ENCODE data around the gene JAGN1. TPM values are rescaled to one million over a fixed set of nuclear protein-coding genes. Genes with fewer than 3 reads are reported as not detected.
"Not testable (repeated sequence)": the region's sequence is repeated elsewhere in the genome, so short reads cannot be mapped to it uniquely, and the experiment has no call there.

The JAGN1 gene
- total RNA-seq, 1 experiment from 2014 or later: 56.5 TPM

DNA sequence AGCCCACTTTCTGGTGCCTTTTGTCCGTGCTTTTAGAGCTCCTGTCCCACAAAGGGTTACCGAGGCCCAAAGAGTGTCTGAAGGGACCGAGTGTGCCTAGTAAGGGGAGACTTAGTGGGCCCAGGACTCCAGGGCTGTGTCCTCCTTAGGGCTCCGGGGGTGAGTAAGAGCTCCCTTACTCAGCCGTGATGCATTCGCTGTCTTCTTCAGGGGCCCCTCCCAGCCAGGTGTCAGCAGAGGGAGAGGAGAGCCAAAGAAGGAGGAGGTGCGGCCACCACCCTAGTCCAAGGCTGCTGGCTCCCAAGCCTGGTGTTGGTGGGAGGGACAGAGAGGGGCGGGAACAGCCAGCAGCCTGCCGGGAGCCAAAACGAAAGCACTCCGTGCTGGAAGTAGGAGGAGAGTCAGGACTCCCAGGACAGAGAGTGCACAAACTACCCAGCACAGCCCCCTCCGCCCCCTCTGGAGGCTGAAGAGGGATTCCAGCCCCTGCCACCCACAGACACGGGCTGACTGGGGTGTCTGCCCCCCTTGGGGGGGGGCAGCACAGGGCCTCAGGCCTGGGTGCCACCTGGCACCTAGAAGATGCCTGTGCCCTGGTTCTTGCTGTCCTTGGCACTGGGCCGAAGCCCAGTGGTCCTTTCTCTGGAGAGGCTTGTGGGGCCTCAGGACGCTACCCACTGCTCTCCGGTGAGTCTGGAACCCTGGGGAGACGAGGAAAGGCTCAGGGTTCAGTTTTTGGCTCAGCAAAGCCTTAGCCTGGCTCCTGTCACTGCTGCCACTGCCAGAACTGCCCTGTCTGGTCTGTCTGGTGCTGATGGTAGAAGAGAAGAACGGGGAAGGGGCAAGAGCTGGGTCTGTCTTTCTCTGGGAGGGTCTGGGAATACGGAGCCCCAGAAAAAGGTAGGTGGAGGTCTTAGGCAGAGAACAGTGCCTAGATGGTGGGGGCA is 26.6 kb downstream of the JAGN1 start, which contains the start of gene IL17RC:
TSS of gene IL17RC (plus strand) at position 365 of the 947 bp plus-strand sequence. CDS start at position 583, 218 bp downstream.
- DNase-seq (ENCODE audit: low read depth): peak; percentile 88

DNA sequence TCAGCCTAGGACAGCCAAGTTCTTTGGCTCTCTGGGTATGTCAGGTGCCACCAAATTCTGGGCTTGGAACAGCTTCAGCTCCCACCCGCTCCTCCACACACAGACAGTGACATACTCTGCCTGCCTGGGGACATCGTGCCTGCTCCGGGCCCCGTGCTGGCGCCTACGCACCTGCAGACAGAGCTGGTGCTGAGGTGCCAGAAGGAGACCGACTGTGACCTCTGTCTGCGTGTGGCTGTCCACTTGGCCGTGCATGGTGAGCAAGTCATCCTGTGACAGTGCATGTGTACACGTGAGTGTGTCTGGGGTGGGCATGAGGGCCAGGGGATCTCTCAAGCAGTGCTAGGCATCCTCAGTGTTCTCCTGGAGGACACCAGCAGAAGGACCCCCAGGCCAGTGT is 27.4 kb downstream of the JAGN1 start:
- DNase-seq (ENCODE audit: low read depth): no peak

DNA sequence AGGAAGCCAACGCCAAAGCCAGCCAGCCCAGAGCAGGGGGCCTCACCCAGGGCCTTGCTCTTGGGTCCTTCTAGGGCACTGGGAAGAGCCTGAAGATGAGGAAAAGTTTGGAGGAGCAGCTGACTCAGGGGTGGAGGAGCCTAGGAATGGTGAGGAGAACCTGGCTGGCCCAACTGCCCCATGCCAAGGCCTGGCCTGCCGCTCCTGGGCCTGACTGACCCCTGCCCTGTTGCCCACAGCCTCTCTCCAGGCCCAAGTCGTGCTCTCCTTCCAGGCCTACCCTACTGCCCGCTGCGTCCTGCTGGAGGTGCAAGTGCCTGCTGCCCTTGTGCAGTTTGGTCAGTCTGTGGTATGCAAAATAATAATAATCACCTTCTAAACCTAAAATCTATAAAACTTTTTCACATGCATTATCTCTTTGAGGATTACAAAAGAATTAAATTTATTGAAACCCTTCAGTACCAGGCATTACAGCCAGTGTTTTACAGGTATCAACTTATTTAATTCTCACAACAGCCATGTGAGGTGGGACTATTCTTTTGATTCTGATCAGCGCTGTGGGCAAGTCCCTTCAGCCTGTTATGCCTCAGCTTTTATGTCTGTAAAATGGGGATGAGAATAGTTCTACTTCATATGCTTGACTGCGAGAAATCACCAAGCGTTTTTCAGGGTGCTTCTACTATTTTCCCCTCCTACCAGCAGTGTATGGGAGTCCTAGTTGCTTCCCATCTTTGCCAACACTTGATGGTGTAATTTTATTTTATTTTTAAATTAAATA is 28.0 kb downstream of the JAGN1 start:
- no peak for DNase-seq (ENCODE audit: low read depth)

- DNase-seq (ENCODE audit: low read depth): no peak
Observed at GRCh38 chr3:9928158-9928557, 37.7 kb downstream of the JAGN1 start.

DNA sequence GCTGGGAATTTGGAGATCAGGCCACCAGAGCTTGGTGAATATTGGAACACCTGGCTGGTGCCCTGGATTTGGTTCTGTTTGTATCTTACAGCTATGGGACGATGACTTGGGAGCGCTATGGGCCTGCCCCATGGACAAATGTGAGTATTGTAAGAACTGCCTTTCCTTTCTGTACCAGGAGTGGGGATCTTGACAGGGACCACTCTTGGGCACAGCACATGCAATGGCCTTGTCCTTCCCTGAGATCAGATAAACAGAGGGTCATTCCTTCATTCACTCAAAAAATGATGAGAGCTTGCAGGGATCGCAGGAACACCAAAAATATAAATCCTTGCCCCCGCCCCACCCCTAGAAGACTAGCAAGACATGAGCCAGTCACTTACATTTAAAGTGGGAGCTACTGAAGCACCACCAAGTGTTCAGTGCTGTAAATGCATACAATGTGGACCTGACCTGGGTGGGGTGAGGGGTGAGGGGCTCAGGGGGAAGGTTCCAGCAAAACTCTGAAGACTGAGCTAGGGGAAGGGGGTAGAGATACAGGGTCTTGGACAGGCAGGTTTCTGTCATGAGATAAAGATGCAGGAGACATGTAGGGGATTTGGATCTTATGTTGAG is 40.5 kb downstream of the JAGN1 start:
- DNase-seq (ENCODE audit: low read depth): no peak

DNA sequence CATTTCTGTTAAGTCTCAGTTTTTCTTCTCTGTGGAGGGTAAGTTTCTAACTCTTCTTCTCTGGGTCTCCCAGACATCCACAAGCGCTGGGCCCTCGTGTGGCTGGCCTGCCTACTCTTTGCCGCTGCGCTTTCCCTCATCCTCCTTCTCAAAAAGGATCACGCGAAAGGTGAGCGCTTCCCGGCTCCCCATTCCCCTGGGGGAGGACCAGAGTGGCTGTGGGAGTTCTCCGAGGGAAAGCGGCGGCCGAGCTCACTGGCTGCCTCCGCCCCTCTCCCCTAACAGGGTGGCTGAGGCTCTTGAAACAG is 42.1 kb downstream of the JAGN1 start:
- no peak for DNase-seq (ENCODE audit: low read depth)

GRCh38 chr3:9932843-9933560 is 42.6 kb downstream of the JAGN1 start:
- DNase-seq (ENCODE audit: low read depth): peak; percentile 65

DNA sequence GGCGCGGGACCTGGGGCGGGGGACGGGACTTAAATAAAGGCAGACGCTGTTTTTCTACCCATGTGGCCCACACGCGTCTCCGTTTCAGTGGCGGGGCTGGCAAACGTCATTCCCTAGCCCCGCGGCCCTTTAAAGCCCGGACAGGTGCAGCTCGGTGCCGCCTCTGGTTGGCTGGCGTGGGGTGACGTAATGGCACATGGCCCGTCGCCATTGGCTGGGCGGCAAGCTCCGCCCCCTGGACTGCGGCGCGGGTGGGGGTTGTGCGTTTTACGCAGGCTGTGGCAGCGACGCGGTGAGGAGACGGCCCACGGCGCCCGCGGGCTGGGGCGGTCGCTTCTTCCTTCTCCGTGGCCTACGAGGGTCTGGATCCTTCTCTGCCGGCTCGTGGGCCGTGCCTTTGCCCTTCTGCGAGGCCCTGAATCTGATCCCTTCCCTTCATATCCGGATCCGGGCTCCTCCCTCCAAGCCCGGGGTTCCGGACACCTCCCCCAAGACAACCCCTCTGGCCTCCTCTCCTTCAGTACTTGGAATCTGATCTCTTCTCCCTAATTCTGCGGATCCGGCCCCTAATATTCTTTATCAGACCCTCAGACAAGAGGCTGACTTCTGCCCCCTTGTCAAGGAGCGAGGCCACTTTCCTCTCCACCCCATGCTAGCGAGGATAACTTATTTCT is 43.3 kb downstream of the JAGN1 start, which contains the start of gene CRELD1:
TSS of gene CRELD1 (plus strand) at position 274 of the 674 bp plus-strand sequence. CDS start 605 bp downstream, outside the sequence.
- peak; percentile 84 for DNase-seq (ENCODE audit: low read depth)

- DNase-seq (ENCODE audit: low read depth): no peak
Observed at GRCh38 chr3:9934235-9934621, 43.8 kb downstream of the JAGN1 start.

- no peak for DNase-seq (ENCODE audit: low read depth)
Observed at GRCh38 chr3:9934993-9935392, 44.6 kb downstream of the JAGN1 start.

DNA sequence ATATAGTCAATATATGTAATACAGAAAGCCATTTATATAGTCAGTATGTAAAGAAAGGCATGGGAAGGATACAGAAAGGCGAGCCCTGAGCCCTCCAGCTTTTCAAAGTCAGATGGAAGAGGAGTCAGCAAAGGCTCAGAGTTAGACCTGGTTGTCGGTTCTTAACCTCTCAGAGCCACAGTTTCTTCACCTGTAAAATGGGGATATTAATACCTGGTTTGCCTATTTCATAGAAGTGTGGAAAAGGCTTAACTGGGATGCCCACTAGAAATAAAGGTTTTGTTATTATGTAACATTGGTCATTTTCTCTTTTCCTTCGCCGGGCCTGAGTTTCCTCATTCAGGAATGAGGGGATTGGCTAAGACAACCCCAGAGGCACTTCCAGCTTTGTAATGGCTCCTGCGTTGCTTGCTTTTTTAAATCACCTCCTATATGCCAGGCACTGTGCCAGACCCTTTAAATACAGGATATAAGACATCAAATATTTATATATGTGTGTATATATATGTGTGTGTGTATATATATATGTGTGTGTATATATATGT is 45.6 kb downstream of the JAGN1 start:
- DNase-seq (ENCODE audit: low read depth): no peak

GRCh38 chr3:9937486-9938238 is 47.3 kb downstream of the JAGN1 start:
- no peak for DNase-seq (ENCODE audit: low read depth)

DNA sequence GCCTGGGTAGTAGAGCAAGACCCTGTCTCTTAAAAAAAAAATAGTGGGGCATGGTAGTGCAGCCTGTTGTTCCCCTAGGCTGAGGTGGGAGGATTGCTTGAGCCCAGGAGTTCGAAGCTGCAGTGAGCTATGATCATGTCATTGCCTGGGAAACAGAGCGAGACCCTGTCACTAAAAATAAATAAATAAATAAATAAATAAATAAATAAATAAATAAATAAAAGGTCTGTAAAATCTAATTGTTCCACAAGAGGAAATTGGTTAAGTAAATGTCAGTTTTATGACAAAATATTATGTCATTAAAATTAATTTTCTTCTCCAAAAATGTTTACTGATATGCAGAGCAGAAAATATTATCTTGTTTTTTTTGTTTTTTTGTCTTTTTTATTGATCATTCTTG is 48.6 kb downstream of the JAGN1 start:
- DNase-seq (ENCODE audit: low read depth): no peak

GRCh38 chr3:9939906-9940305 is 49.5 kb downstream of the JAGN1 start:
- not testable (repeated sequence) for DNase-seq (ENCODE audit: low read depth)

DNA sequence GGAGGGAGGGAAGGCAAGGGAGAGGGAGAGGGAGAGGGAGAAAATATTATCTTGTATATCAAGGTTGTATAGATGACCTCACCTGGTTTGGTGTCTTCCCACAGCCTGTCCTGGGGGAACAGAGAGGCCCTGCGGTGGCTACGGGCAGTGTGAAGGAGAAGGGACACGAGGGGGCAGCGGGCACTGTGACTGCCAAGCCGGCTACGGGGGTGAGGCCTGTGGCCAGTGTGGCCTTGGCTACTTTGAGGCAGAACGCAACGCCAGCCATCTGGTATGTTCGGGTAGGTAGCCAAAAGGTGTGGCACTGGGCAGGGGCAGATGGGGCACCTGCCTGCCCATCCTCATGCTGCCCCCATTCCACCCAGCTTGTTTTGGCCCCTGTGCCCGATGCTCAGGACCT is 50.3 kb downstream of the JAGN1 start:
- DNase-seq (ENCODE audit: low read depth): no peak

DNA sequence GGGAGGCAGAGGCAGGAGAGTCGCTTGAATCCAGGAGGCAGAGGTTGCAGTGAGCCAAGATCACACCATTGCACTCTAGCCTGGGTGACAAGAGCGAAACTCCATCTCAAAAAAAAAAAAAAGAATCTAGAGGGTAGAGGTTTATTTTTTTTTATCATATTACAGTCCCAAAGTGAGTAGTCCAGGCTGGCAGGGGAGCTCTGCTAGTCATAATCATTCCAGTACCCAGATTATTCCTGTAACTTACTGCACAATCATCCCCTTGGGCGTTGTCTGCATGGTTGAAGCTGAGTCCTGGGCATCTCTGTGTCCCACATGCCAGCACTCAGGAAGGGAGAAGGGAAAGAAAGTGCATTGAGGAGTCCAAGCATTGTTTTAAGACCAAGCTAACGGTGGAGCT is 51.8 kb downstream of the JAGN1 start:
- DNase-seq (ENCODE audit: low read depth): no peak

- DNase-seq (ENCODE audit: low read depth): no peak
Observed at GRCh38 chr3:9942934-9943690, 52.7 kb downstream of the JAGN1 start.
